A549 (cell line): ENCODE results near the gene RPTOR. TPM values are rescaled to one million over a fixed set of nuclear protein-coding genes. Genes with fewer than 3 reads are reported as not detected.

ENCODE experiments used
- ATAC-seq, 2 experiments: fragments of 200-7000 bp in 1 of 2; fragments of >200 bp in 1 of 2; cut with Nextera tagmentation in 1 of 2; cut with Tn5 transposase in 1 of 2; 3 replicates each; pipeline versions ENCODE4 v1.8.0 to v1.9.1; 2018 to 2020; ENCODE audit warnings: mild to moderate bottlenecking in 1 of 2, moderate library complexity in 1 of 2
- CTCF ChIA-PET: fragments of 300-600 bp; sonication (Branson Sonifier 250); formaldehyde crosslinking; extraction: SDS; loops from one replicate; lab custom pipeline; 2021; ENCODE audit warnings: antibody characterized with exemption, inconsistent platforms; lab: Yijun Ruan, JAX
- POLR2A ChIA-PET: fragments of 350-600 bp; formaldehyde crosslinking; extraction: SDS; loops from one replicate; lab custom pipeline; 2021; ENCODE audit warnings: antibody characterized with exemption, inconsistent platforms; lab: Yijun Ruan, JAX
- DNase-seq, 2 experiments: peaks; one replicate each; pipeline versions ENCODE4 v3.0.0 to v3.0.0-alpha.2; 2011 to 2016; ENCODE audit warnings: low read depth in 1 of 2, low spot score in 1 of 2
- FAIRE-seq: peaks from 2 replicates; lab custom pipeline; 2011; peaks lifted over from hg19 to GRCh38; lab: Jason Lieb, UNC
- H3K27ac ChIP-seq, 2 experiments: fragments of >200 bp; sonication (Bioruptor Twin); formaldehyde crosslinking; 3 replicates each; pipeline ENCODE4 v1.5.1; 2016 to 2017
- H3K4me1 ChIP-seq: fragments of >200 bp; sonication (Bioruptor Twin); formaldehyde crosslinking; 3 replicates; pipeline ENCODE4 v1.6.1; 2016
- H3K4me2 ChIP-seq: fragments of >200 bp; sonication (Bioruptor Twin); formaldehyde crosslinking; 3 replicates; pipeline ENCODE4 v1.6.1; 2016
- H3K4me3 ChIP-seq: fragments of >200 bp; sonication (Bioruptor Twin); formaldehyde crosslinking; 3 replicates; pipeline ENCODE4 v1.5.1; 2016
- H3K9me3 ChIP-seq: fragments of >200 bp; sonication (Bioruptor Twin); formaldehyde crosslinking; 3 replicates; pipeline ENCODE4 v1.6.1; 2016
- BHLHE40 ChIP-seq: IDR thresholded peaks from 2 replicates; pipeline ENCODE4 v1.6.1; 2012; ENCODE audit warnings: low read depth, low read length, inconsistent platforms
- CBX8 ChIP-seq: fragments of 200-600 bp; sonication (generic); IDR thresholded peaks from 2 replicates; pipeline ENCODE4 v1.6.1; 2016
- CEBPB ChIP-seq, 2 experiments: fragments of >200 bp in 1 of 2; sonication (Bioruptor Twin) in 1 of 2; formaldehyde crosslinking in 1 of 2; IDR thresholded peaks; 2 replicates each; pipeline ENCODE4 v1.6.1; 2012 to 2016
- CHD2 ChIP-seq: fragments of 150-350 bp; IDR thresholded peaks from 2 replicates; pipeline ENCODE4 v1.6.1; 2014; ENCODE audit warnings: low read length; ENCODE audit not compliant: partially characterized antibody
- CHD4 ChIP-seq: fragments of 200-600 bp; sonication (generic); IDR thresholded peaks from 2 replicates; pipeline ENCODE4 v1.6.1; 2016; ENCODE audit warnings: antibody characterized with exemption, mild to moderate bottlenecking, borderline replicate concordance
- HOXA7 ChIP-seq: fragments of 250-450 bp; sonication (Bioruptor Pico); IDR thresholded peaks from 2 replicates; pipeline ENCODE4 v1.5.0; 2020; ENCODE audit warnings: mild to moderate bottlenecking, moderate library complexity
- HOXB13 ChIP-seq: fragments of 250-450 bp; sonication (Bioruptor Pico); IDR thresholded peaks from 2 replicates; pipeline ENCODE4 v1.5.0; 2020; ENCODE audit warnings: low read depth, mild to moderate bottlenecking, moderate library complexity
- MAZ ChIP-seq: fragments of 150-350 bp; IDR thresholded peaks from 2 replicates; pipeline ENCODE4 v1.6.1; 2014; ENCODE audit warnings: antibody characterized with exemption, low read depth, low read length, borderline replicate concordance
- RNF2 ChIP-seq: fragments of 200-600 bp; sonication (generic); IDR thresholded peaks from 2 replicates; pipeline ENCODE4 v1.6.1; 2016; ENCODE audit warnings: low read depth, mild to moderate bottlenecking, antibody characterized with exemption, moderate library complexity, borderline replicate concordance
- SMC3 ChIP-seq: fragments of >200 bp; sonication (Bioruptor Twin); formaldehyde crosslinking; IDR thresholded peaks from 3 replicates; pipeline ENCODE4 v1.6.1; 2018; ENCODE audit warnings: inconsistent platforms
- SREBF2 ChIP-seq: fragments of 450-650 bp; IDR thresholded peaks from 2 replicates; pipeline ENCODE4 v1.6.1; 2014; ENCODE audit warnings: mild to moderate bottlenecking, moderate library complexity
- TP53 ChIP-seq: fragments of 250-450 bp; sonication (Bioruptor Pico); IDR thresholded peaks from 2 replicates; pipeline ENCODE4 v1.5.0; 2021; ENCODE audit warnings: mild to moderate bottlenecking, moderate library complexity
- WGBS: methylation state at CpG from one replicate; pipeline ENCODE4 v1.1.6; 2017; ENCODE audit errors: missing lambda C conversion rate; 5-methylcytosine and 5-hydroxymethylcytosine counted together
- polyA plus RNA-seq, 4 experiments: library from polyadenylated mRNA; depleted of rRNA in 3 of 4; stranded (reverse); fragments of >200 nt; fragmentation: RNase III in 1 of 4; extraction: RNeasy Plus Mini Kit Qiagen cat#74134 plus additional on column Dnase treatment in 1 of 4; gene quantifications; 2 replicates in 3 of 4; 3 replicates in 1 of 4; pipeline ENCODE4 v1.2.3, GENCODE V29; 2011 to 2017
- TF ChIP-seq, protein P1 (sequence below): fragments of 250-450 bp; sonication (Bioruptor Pico); IDR thresholded peaks from 2 replicates; pipeline ENCODE4 v1.5.0; 2021; ENCODE audit warnings: mild to moderate bottlenecking, moderate library complexity, borderline replicate concordance
- TF ChIP-seq, protein P2 (sequence below): IDR thresholded peaks from 2 replicates; pipeline ENCODE4 v1.6.1; 2012
- TF ChIP-seq, protein P3 (sequence below): fragments of 450-650 bp; IDR thresholded peaks from 2 replicates; pipeline ENCODE4 v1.6.1; 2014; ENCODE audit warnings: antibody characterized with exemption
- TF ChIP-seq, protein P4 (sequence below): IDR thresholded peaks from 2 replicates; pipeline ENCODE4 v1.6.1; 2012
- TF ChIP-seq, protein P5 (sequence below): fragments of 200-600 bp; sonication (generic); IDR thresholded peaks from 2 replicates; pipeline ENCODE4 v1.6.1; 2016; ENCODE audit warnings: antibody characterized with exemption, mild to moderate bottlenecking, moderate library complexity

RPTOR gene
- polyA plus RNA-seq, 2 of the 4 experiments (the other 2 are of a cell fraction) = 10.8 to 27.1 TPM

DNA sequence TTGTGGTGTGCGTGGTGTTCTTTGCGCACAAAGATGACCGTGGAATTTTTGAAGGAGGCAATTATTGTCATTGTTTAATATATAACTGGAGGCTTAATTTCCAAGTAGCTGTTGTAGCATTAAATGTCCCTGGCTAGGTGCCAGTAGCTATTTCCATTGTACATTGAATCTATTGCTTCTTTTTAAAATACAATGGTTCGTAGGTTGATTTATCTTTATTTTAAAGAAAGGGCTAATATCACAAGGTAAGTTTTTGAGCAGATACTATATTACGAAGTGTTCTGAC lies 127.1 kb downstream of the RPTOR start:
- H3K4me3 ChIP-seq = no peak overlapping the region
- ChIA-PET POLR2A (no interaction called here), CTCF (no interaction called here)
- FAIRE-seq (no peak), ATAC-seq (no peak), DNase-seq (no peak)
- H3K4me2 ChIP-seq = no peak overlapping the region
- H3K27ac ChIP-seq = no peak overlapping the region
- WGBS = 91% methylated on average over 5 of the region's 5 CpGs
- no peaks in the 10 kb centered on the region for H3K9me3 ChIP-seq
- TF ChIP-seq CHD2 = no peak
- no peak for TF ChIP-seq MAZ
- TF ChIP-seq SREBF2 = no peak
- no peak for TF ChIP-seq BHLHE40
- no peaks in the 10 kb centered on the region for H3K4me1 ChIP-seq

DNA sequence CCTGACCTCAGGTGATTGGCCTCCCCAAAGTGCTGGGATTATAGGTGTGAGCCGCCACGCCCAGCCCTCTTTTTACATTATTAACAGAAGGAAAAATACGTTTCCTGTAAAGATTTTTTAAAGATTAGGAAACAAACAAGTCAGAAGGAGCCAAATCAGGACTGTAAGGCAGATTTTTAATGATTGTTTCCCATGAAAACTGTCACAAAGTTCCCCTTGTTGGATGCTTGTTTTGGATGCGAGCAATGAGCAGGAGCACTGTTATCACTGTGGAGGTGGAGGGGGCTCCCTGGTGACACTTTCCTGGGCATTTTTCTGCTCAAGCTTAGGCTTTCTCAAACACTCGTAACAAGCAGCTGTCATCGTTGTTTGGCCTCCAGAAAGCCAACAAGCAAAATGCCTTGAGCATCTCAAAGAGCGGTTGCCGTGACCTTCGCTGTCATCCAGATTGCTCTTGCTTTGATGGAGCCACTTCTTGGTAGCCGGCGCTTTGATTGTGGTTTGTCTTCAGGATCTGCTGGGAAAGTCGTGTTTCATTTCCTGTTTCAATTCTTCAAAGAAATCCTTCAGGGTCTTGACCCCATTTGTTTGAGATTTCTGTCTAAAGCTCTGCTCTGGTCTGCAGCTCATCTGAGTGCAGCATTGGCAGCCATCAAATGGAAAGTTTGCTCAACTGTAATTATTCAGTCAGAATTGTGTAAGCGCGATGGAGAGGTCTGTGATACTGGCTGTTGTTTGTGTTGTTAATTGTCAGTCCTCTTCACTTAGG lies 128.7 kb downstream of the RPTOR start:
- CTCF ChIA-PET = no interaction called here
- no peak for FAIRE-seq
- H3K4me3 ChIP-seq = no peak overlapping the region
- TF ChIP-seq CHD4 = no peak
- TF ChIP-seq CEBPB (IDR thresholded peaks at IDR 0.05) = no peak
- TF ChIP-seq HOXA7 (CRISPR knock-in tag) = no peak
- no peak for TF ChIP-seq HOXB13 (CRISPR knock-in tag)
- TF ChIP-seq, protein P1, sequence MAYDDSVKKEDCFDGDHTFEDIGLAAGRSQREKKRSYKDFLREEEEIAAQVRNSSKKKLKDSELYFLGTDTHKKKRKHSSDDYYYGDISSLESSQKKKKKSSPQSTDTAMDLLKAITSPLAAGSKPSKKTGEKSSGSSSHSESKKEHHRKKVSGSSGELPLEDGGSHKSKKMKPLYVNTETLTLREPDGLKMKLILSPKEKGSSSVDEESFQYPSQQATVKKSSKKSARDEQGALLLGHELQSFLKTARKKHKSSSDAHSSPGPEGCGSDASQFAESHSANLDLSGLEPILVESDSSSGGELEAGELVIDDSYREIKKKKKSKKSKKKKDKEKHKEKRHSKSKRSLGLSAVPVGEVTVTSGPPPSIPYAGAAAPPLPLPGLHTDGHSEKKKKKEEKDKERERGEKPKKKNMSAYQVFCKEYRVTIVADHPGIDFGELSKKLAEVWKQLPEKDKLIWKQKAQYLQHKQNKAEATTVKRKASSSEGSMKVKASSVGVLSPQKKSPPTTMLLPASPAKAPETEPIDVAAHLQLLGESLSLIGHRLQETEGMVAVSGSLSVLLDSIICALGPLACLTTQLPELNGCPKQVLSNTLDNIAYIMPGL = no peak
- TF ChIP-seq RNF2 = no peak
- no peak for TF ChIP-seq BHLHE40
- no peak for TF ChIP-seq CBX8
- TF ChIP-seq, protein P2, sequence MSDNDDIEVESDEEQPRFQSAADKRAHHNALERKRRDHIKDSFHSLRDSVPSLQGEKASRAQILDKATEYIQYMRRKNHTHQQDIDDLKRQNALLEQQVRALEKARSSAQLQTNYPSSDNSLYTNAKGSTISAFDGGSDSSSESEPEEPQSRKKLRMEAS = no peak
- TF ChIP-seq, protein P3, sequence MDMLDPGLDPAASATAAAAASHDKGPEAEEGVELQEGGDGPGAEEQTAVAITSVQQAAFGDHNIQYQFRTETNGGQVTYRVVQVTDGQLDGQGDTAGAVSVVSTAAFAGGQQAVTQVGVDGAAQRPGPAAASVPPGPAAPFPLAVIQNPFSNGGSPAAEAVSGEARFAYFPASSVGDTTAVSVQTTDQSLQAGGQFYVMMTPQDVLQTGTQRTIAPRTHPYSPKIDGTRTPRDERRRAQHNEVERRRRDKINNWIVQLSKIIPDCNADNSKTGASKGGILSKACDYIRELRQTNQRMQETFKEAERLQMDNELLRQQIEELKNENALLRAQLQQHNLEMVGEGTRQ = no peak
- TF ChIP-seq, protein P4, sequence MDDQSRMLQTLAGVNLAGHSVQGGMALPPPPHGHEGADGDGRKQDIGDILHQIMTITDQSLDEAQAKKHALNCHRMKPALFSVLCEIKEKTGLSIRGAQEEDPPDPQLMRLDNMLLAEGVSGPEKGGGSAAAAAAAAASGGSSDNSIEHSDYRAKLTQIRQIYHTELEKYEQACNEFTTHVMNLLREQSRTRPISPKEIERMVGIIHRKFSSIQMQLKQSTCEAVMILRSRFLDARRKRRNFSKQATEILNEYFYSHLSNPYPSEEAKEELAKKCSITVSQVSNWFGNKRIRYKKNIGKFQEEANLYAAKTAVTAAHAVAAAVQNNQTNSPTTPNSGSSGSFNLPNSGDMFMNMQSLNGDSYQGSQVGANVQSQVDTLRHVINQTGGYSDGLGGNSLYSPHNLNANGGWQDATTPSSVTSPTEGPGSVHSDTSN = no peak
- TF ChIP-seq SMC3 = no peak
- no peak for TF ChIP-seq TP53
- TF ChIP-seq, protein P5, sequence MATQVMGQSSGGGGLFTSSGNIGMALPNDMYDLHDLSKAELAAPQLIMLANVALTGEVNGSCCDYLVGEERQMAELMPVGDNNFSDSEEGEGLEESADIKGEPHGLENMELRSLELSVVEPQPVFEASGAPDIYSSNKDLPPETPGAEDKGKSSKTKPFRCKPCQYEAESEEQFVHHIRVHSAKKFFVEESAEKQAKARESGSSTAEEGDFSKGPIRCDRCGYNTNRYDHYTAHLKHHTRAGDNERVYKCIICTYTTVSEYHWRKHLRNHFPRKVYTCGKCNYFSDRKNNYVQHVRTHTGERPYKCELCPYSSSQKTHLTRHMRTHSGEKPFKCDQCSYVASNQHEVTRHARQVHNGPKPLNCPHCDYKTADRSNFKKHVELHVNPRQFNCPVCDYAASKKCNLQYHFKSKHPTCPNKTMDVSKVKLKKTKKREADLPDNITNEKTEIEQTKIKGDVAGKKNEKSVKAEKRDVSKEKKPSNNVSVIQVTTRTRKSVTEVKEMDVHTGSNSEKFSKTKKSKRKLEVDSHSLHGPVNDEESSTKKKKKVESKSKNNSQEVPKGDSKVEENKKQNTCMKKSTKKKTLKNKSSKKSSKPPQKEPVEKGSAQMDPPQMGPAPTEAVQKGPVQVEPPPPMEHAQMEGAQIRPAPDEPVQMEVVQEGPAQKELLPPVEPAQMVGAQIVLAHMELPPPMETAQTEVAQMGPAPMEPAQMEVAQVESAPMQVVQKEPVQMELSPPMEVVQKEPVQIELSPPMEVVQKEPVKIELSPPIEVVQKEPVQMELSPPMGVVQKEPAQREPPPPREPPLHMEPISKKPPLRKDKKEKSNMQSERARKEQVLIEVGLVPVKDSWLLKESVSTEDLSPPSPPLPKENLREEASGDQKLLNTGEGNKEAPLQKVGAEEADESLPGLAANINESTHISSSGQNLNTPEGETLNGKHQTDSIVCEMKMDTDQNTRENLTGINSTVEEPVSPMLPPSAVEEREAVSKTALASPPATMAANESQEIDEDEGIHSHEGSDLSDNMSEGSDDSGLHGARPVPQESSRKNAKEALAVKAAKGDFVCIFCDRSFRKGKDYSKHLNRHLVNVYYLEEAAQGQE = no peak
- TF ChIP-seq, all 56 proteins: peak for 0
- no peak overlapping the region for H3K4me2 ChIP-seq
- DNase-seq (no peak), ATAC-seq (no peak)
- no peak overlapping the region for H3K27ac ChIP-seq
- POLR2A ChIA-PET = no interaction called here
- no peaks in the 10 kb centered on the region for H3K9me3 ChIP-seq
- H3K4me1 ChIP-seq = no peaks in the 10 kb centered on the region
- WGBS = 94% methylated on average over 14 of the region's 14 CpGs
